CD8-positive, alpha-beta memory T cell (primary cell): ENCODE results near the gene C20orf144. TPM values are rescaled to one million over a fixed set of nuclear protein-coding genes. Genes with fewer than 3 reads are reported as not detected.

Source experiments
- CTCF ChIA-PET: fragments of 350-600 bp; sonication (Branson Sonifier 250); formaldehyde crosslinking; loops from one replicate; lab custom pipeline; 2021; ENCODE audit warnings: antibody characterized with exemption; lab: Charles Lee
- POLR2A ChIA-PET: fragments of 350-600 bp; sonication (Branson Sonifier 250); formaldehyde crosslinking; loops from one replicate; lab custom pipeline; 2021; ENCODE audit warnings: antibody characterized with exemption; lab: Charles Lee
- DNase-seq, 5 donors: peaks; one replicate each; pipeline versions ENCODE4 v3.0.0 to v3.0.0-alpha.2; 2020 to 2022; ENCODE audit warnings: mixed read lengths in 1 of 5
- H3K27ac ChIP-seq: one replicate; pipeline ENCODE4 v1.7.0; 2013; ENCODE audit warnings: low read depth, mild to moderate bottlenecking, low read length, moderate library complexity
- H3K27me3 ChIP-seq: 2 replicates; pipeline ENCODE4 v1.7.0; 2013; ENCODE audit warnings: low read length, mild to moderate bottlenecking; ENCODE audit not compliant: insufficient read depth, poor library complexity, severe bottlenecking
- H3K36me3 ChIP-seq: 2 replicates; pipeline ENCODE4 v1.7.0; 2013; ENCODE audit warnings: mild to moderate bottlenecking, low read length, moderate library complexity; ENCODE audit not compliant: insufficient read depth
- H3K4me1 ChIP-seq: 2 replicates; pipeline ENCODE4 v1.7.0; 2013; ENCODE audit warnings: mild to moderate bottlenecking, low read length, moderate library complexity; ENCODE audit not compliant: insufficient read depth
- H3K4me3 ChIP-seq: 2 replicates; pipeline ENCODE4 v1.7.0; 2013; ENCODE audit warnings: mild to moderate bottlenecking, low read length
- H3K9me3 ChIP-seq: 2 replicates; pipeline ENCODE4 v1.7.0; 2013; ENCODE audit warnings: mild to moderate bottlenecking, low read length
- H3K27ac Mint-ChIP-seq, 8 donors: one replicate each; pipeline ENCODE4 v1.8.0; 2020 to 2021; ENCODE audit warnings: mixed read lengths in 8 of 8, mild to moderate bottlenecking in 6 of 8, inconsistent platforms in 3 of 8, moderate library complexity in 3 of 8
- H3K27me3 Mint-ChIP-seq, 2 donors: one replicate each; pipeline ENCODE4 v1.8.0; 2020 to 2021; ENCODE audit warnings: mixed read lengths in 2 of 2, mild to moderate bottlenecking in 1 of 2, moderate library complexity in 1 of 2
- H3K36me3 Mint-ChIP-seq, 3 donors: one replicate each; pipeline ENCODE4 v1.8.0; 2020 to 2021; ENCODE audit warnings: mixed read lengths in 3 of 3, inconsistent platforms in 1 of 3, mild to moderate bottlenecking in 1 of 3
- H3K4me1 Mint-ChIP-seq, 3 donors: one replicate each; pipeline ENCODE4 v1.8.0; 2020 to 2021; ENCODE audit warnings: mixed read lengths in 3 of 3, inconsistent platforms in 1 of 3, mild to moderate bottlenecking in 1 of 3
- H3K4me3 Mint-ChIP-seq, 7 donors: one replicate each; pipeline ENCODE4 v1.8.0; 2020 to 2021; ENCODE audit warnings: mixed read lengths in 7 of 7, mild to moderate bottlenecking in 6 of 7, moderate library complexity in 4 of 7, inconsistent platforms in 2 of 7
- H3K9me3 Mint-ChIP-seq, 5 donors: one replicate each; pipeline ENCODE4 v1.8.0; 2020 to 2022; ENCODE audit warnings: mixed read lengths in 5 of 5, mild to moderate bottlenecking in 3 of 5, moderate library complexity in 2 of 5, inconsistent platforms in 1 of 5
- polyA plus RNA-seq: library from polyadenylated mRNA; unstranded; fragments of 300-500 nt; fragmentation: Illumina TruSeq; gene quantifications from one replicate; pipeline ENCODE4 v1.2.3, GENCODE V29; 2021
- total RNA-seq, 2 experiments: library from RNA; stranded (reverse); gene quantifications; one replicate each; pipeline ENCODE4 v1.2.3, GENCODE V29; 2021

Gene C20orf144
- total RNA-seq (under 1 TPM; 0.16 to 0.24 TPM), polyA plus RNA-seq (not detected)

DNA sequence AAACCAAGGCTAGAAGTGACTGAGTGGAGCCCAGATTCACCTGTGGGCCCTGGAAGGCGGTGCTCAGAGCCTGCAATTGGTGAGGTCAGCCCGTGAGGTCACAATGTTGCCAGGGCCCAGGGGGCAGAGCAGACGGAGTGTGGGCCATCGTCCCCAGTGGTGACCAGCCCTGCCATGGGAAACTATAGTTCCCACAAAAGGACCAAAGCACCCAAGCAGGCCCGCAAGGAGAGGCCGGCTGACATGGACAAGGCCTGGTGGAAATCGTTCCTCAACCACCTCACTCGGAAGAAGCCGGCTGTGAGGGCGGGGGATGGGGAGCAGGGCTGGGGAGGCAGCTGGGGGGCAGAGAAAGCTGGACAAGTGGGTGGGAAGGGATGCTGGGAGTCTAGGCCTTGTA, at the start of gene C20orf144:
C20orf144 (plus strand) TSS at position 156 of the 400 bp plus-strand sequence; CDS start at position 175, 19 bp downstream.
- peaks cover 0 to 8% (median 0%) of the 10 kb centered on the region in 3 donors for H3K36me3 Mint-ChIP-seq
- no peaks in the 10 kb centered on the region for H3K27me3 ChIP-seq
- peak within 1 kb of the TSS; percentile 89 for H3K27ac ChIP-seq
- peak within 1 kb of the TSS; percentile 73 for H3K4me3 ChIP-seq
- no peaks in the 10 kb centered on the region for H3K27me3 Mint-ChIP-seq
- no peak for DNase-seq
- no peaks in the 10 kb centered on the region for H3K9me3 ChIP-seq
- peaks cover 31 to 42% (median 31%) of the 10 kb centered on the region in 3 donors for H3K4me1 Mint-ChIP-seq
- CTCF ChIA-PET, result interaction anchor here (1.1 to 7.2 kb wide), 2 partner anchors 10 to 17 kb away, joined by 4 to 87 read pairs; no protein-coding TSS in a partner anchor
- H3K36me3 ChIP-seq, result no peaks in the 10 kb centered on the region
- peak within 1 kb of the TSS; percentile 81 to 93 (median 85) for H3K4me3 Mint-ChIP-seq
- POLR2A ChIA-PET, result interaction anchor here (0.5 to 1.6 kb wide), 2 partner anchors 104 to 450 kb away, joined by 3 to 7 read pairs; partner anchors contain the start of gene EIF2S2
- H3K27ac Mint-ChIP-seq, result peak within 1 kb of the TSS; percentile 77 to 97 (median 90)
- peaks cover 25% of the 10 kb centered on the region for H3K4me1 ChIP-seq
- H3K9me3 Mint-ChIP-seq, result no peaks in the 10 kb centered on the region

DNA sequence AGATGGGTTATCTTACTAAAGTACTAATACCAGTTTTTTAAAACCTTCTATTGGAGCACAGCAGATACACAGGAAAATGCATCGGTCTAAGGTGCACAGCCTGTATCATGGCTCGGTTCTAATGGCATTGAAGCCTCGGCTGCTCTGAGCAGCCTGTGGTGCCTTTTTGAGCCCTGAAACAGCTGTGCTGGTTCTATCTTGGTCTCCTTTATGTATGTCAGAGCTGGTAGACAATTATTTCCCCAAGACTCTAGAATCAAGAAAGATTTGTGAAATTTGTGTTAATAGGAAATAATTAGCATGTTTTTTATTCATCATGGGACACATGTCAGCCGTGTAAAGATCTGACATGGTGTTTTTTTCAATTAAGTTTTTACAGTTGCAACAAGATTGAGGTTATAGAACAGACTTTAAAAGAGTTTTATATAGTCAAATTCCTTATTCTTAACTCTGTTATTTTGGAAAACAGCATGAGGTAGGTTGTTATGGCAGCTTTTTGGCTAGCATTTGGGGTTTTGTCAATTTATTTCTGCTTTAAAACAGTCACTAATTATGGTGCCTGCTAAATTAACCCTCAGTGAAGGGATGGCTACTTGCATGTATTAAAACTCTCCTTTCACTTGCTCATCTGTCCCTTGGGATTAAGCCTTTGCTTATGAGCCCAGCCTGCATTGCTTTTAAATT, 40.3 kb upstream of the C20orf144 start:
- H3K4me3 Mint-ChIP-seq, result no peak overlapping the region
- Histone ChIP-seq H3K27ac (no peak overlapping the region), H3K4me1 (peaks cover 26% of the 10 kb centered on the region), H3K36me3 (peaks cover 7% of the 10 kb centered on the region), H3K27me3 (no peaks in the 10 kb centered on the region), H3K9me3 (no peaks in the 10 kb centered on the region), H3K4me3 (no peak overlapping the region)
- H3K36me3 Mint-ChIP-seq, result peaks cover 14 to 73% (median 21%) of the 10 kb centered on the region in 3 donors
- no peak for DNase-seq
- H3K27ac Mint-ChIP-seq, result peak overlapping the region in 4 of 8 donors; percentile 12 to 89 (median 36)
- peaks cover 38 to 54% (median 52%) of the 10 kb centered on the region in 3 donors for H3K4me1 Mint-ChIP-seq
- H3K9me3 Mint-ChIP-seq, result no peaks in the 10 kb centered on the region
- H3K27me3 Mint-ChIP-seq, result no peaks in the 10 kb centered on the region
- POLR2A ChIA-PET, result no interaction called here
- CTCF ChIA-PET, result no interaction called here

DNA sequence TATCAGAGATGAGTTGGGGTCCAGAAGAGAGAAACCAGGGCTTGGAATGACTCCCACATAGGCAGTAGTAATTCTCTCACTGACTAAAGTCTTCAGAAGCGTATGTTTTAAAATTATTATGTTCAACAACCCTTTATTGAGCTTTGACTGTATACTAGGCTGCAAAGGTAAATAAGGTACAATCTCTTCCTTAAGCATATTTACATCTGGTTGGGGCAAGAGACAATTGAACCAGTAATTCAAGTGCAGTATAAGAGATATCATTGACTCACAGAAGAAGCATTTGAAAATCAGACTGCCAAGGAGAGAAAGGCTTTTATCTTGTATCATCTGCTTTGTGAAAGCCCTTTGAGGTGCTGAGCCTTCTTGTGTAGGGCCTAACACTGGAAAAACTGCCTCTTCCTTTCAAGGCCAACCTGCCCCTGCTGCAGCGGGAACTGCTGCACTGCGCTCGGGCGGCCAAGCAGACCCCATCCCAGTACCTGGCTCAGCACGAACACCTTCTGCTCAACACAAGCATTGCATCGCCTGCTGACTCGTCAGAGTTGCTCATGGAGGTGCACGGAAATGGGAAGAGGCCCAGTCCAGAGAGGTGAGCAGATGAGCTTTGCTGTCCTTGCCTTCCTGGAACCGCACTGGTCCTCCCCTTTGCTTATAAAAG, 39.3 kb upstream of the C20orf144 start:
- no peaks in the 10 kb centered on the region for H3K9me3 Mint-ChIP-seq
- Histone ChIP-seq H3K9me3 (no peaks in the 10 kb centered on the region), H3K4me1 (peaks cover 26% of the 10 kb centered on the region), H3K36me3 (peaks cover 7% of the 10 kb centered on the region), H3K4me3 (no peak overlapping the region), H3K27ac (no peak overlapping the region), H3K27me3 (no peaks in the 10 kb centered on the region)
- H3K27ac Mint-ChIP-seq, result peak overlapping the region in 7 of 8 donors; percentile 9 to 89 (median 50)
- ChIA-PET CTCF (no interaction called here), POLR2A (no interaction called here)
- no peak overlapping the region for H3K4me3 Mint-ChIP-seq
- no peaks in the 10 kb centered on the region for H3K27me3 Mint-ChIP-seq
- peaks cover 15 to 77% (median 23%) of the 10 kb centered on the region in 3 donors for H3K36me3 Mint-ChIP-seq
- no peak for DNase-seq
- peaks cover 38 to 60% (median 52%) of the 10 kb centered on the region in 3 donors for H3K4me1 Mint-ChIP-seq

DNA sequence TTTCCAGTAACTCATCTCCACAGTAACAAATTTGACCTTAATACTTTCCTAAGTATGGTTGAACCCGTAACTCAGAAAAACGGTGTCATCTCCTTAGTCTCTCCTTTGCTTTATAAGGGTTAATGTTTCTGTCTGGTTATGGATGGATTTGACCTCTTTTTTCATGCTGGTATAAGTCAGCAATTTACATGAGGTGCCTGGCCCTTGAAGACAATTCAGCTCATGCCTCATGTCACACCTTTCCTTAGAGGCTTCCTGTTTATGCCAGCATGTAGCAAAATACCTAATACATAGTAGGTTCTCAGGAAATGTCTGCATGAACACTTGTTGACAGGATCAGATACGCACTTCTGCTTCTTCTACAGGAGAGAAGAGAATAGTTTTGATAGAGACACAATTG, 37.7 kb upstream of the C20orf144 start:
- POLR2A ChIA-PET, result interaction anchor here (0.5 to 1.0 kb wide), 5 partner anchors 13 to 134 kb away, joined by 3 to 4 read pairs (median 3); partner anchors contain the start of gene CBFA2T2
- peak overlapping the region; percentile 13 for H3K4me3 ChIP-seq
- CTCF ChIA-PET, result interaction anchor here (1.7 kb wide), 1 partner anchor 43 kb away, joined by 6 read pairs; no protein-coding TSS in a partner anchor
- no peak overlapping the region for H3K27ac ChIP-seq
- no peaks in the 10 kb centered on the region for H3K9me3 Mint-ChIP-seq
- no peaks in the 10 kb centered on the region for H3K27me3 ChIP-seq
- H3K4me3 Mint-ChIP-seq, result peak overlapping the region; percentile 2 to 87 (median 69)
- peaks cover 28 to 82% (median 29%) of the 10 kb centered on the region in 3 donors for H3K36me3 Mint-ChIP-seq
- H3K36me3 ChIP-seq, result peaks cover 16% of the 10 kb centered on the region
- no peaks in the 10 kb centered on the region for H3K27me3 Mint-ChIP-seq
- peaks cover 26% of the 10 kb centered on the region for H3K4me1 ChIP-seq
- H3K4me1 Mint-ChIP-seq, result peaks cover 38 to 60% (median 52%) of the 10 kb centered on the region in 3 donors
- H3K27ac Mint-ChIP-seq, result peak overlapping the region; percentile 60 to 97 (median 90)
- H3K9me3 ChIP-seq, result no peaks in the 10 kb centered on the region
- peak in 1 of 5 donors; percentile 31 for DNase-seq

DNA sequence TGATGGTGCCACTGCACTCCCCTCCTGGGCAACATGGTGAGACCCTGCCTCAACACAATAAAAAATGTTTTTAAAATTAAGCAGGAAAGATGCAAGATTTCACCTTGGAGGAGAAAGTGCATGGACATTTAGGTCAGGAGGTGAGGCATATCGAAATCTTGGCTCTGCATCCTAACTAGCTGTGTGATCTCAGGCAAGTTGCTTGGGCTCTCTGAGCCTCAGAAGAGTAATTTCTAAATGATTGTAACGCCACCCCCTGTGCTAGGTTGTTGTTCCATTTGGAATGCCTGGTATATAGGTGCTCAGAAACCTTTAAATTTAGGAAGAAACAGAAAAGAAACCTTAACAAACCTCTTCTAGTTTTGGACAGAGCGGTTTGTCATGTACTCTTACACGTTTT, 35.9 kb upstream of the C20orf144 start:
- no peaks in the 10 kb centered on the region for H3K27me3 Mint-ChIP-seq
- no peaks in the 10 kb centered on the region for H3K9me3 Mint-ChIP-seq
- H3K9me3 ChIP-seq, result no peaks in the 10 kb centered on the region
- H3K4me1 Mint-ChIP-seq, result peaks cover 38 to 56% (median 48%) of the 10 kb centered on the region in 3 donors
- H3K27me3 ChIP-seq, result no peaks in the 10 kb centered on the region
- peaks cover 26% of the 10 kb centered on the region for H3K4me1 ChIP-seq
- no peak overlapping the region for H3K27ac ChIP-seq
- POLR2A ChIA-PET, result no interaction called here
- peaks cover 35 to 88% (median 35%) of the 10 kb centered on the region in 3 donors for H3K36me3 Mint-ChIP-seq
- H3K36me3 ChIP-seq, result peaks cover 29% of the 10 kb centered on the region
- H3K4me3 Mint-ChIP-seq, result peak overlapping the region in 5 of 7 donors; percentile 8 to 54 (median 40)
- peak overlapping the region in 7 of 8 donors; percentile 52 to 95 (median 82) for H3K27ac Mint-ChIP-seq
- CTCF ChIA-PET, result interaction anchor here (0.9 to 1.4 kb wide), 2 partner anchors 10 to 38 kb away, joined by 3 read pairs; no protein-coding TSS in a partner anchor
- DNase-seq, result no peak
- no peak overlapping the region for H3K4me3 ChIP-seq

DNA sequence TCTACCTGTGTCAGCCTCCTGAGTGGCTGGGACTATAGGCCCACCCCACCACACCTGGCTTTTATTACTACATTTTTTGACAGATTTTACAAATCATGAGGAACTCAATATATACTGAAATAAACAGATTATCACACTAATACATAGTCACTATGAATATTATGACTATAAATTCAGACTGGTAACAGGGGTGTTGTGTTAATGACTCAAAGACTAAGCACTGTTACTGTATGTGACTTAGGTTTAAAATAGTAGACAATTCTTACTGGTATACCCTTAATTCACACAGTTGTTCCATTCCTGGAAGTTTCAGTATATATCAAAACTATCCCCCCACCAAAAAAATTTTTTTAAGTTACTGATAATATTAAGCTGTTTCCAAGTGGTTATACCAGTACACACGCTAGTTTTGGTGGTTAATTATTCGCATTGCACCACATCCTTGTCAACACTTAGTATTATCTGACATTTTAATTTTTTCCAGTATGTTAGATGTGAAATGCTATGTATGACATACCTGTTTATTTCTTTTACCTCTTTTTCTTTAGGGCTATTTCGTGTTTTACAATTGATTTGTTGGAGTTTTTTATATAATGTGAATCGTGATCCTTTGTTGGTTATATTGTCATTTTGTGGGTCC, 34.4 kb upstream of the C20orf144 start:
- no peaks in the 10 kb centered on the region for H3K9me3 ChIP-seq
- no peak overlapping the region for H3K4me3 ChIP-seq
- Mint-ChIP-seq H3K9me3 (no peaks in the 10 kb centered on the region), H3K27me3 (no peaks in the 10 kb centered on the region), H3K4me3 (no peak overlapping the region), H3K36me3 (peaks cover 35 to 89% (median 39%) of the 10 kb centered on the region in 3 donors), H3K27ac (peak overlapping the region in 4 of 8 donors; percentile 33 to 94 (median 58)), H3K4me1 (peaks cover 30 to 51% (median 39%) of the 10 kb centered on the region in 3 donors)
- H3K4me1 ChIP-seq, result peaks cover 26% of the 10 kb centered on the region
- CTCF ChIA-PET, result interaction anchor here (1.4 kb wide), 1 partner anchor 9 kb away, joined by 3 read pairs; no protein-coding TSS in a partner anchor
- POLR2A ChIA-PET, result no interaction called here
- DNase-seq, result no peak
- no peak overlapping the region for H3K27ac ChIP-seq
- H3K27me3 ChIP-seq, result no peaks in the 10 kb centered on the region
- peaks cover 36% of the 10 kb centered on the region for H3K36me3 ChIP-seq

DNA sequence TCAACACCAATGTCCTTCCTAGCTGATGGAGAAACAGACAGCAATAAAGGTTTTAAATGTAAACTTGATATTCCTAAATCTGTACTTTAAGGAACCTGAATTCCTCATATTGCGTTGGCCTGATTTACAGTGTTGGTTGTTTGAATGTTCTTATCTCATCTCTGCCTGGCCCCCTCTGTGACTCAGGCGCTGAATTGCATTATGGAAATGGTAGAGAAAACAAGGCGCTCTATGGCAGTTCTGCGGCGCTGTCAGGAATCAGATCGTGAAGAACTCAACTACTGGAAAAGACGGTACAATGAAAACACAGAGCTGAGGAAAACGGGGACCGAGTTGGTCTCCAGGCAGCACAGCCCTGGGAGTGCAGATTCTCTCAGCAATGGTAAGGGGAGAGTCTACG, 32.6 kb upstream of the C20orf144 start:
- H3K4me3 Mint-ChIP-seq, result no peak overlapping the region
- no peak overlapping the region for H3K27ac ChIP-seq
- H3K4me3 ChIP-seq, result no peak overlapping the region
- H3K4me1 ChIP-seq, result peaks cover 9% of the 10 kb centered on the region
- H3K4me1 Mint-ChIP-seq, result peaks cover 20 to 40% (median 31%) of the 10 kb centered on the region in 3 donors
- peaks cover 30% of the 10 kb centered on the region for H3K36me3 ChIP-seq
- H3K9me3 Mint-ChIP-seq, result no peaks in the 10 kb centered on the region
- H3K27me3 ChIP-seq, result no peaks in the 10 kb centered on the region
- H3K27ac Mint-ChIP-seq, result peak overlapping the region in 4 of 8 donors; percentile 5 to 51 (median 44)
- no peaks in the 10 kb centered on the region for H3K9me3 ChIP-seq
- no peak for DNase-seq
- CTCF ChIA-PET, result no interaction called here
- no peaks in the 10 kb centered on the region for H3K27me3 Mint-ChIP-seq
- POLR2A ChIA-PET, result no interaction called here
- peaks cover 31 to 83% (median 34%) of the 10 kb centered on the region in 3 donors for H3K36me3 Mint-ChIP-seq
